ENCODE measurements around the gene SLC25A4.

The SLC25A4 gene

DNA sequence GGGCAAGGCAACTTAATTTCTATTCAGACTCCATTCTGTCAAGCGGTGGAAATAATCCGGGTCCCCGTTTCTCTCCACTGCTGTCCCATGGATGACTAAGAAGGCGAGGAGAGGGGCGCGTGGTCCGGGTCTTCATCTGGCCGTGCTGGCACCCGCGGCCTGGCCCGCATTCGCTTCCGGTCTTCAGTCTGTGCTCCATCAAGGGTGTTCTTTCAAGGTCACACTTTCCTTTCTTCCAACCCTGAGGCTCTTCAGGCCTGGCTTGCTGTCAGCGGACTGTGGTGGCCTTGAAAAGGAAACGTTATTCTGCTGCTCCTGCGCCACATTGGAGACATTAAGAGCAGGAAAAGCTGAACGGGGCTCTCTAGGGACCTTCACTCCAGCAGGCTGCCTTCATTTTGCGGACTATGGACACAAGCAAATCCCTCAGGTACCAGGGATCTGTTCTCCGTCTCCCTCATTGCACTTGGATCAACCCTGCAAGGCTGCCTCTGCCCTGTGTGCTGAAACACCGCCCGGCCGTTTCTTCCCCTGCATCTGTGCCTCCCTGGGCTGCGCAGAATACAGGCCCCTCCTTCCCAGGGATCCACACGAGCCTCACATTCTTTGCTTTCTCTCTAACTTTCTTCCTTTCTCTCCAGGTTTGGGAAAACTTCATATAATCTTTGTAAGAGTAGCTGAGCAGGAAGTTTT, 5.7 kb upstream of the SLC25A4 start:
- ATAC-seq (ENCODE audit: low read depth) (no peak), DNase-seq (ENCODE audit: low spot score) (no peak)
- H3K27ac ChIP-seq (ENCODE audit: poor library complexity, severe bottlenecking), result no peak overlapping the region
- H3K4me3 ChIP-seq (ENCODE audit: severe bottlenecking), result no peak overlapping the region
- TF ChIP-seq, protein P1, sequence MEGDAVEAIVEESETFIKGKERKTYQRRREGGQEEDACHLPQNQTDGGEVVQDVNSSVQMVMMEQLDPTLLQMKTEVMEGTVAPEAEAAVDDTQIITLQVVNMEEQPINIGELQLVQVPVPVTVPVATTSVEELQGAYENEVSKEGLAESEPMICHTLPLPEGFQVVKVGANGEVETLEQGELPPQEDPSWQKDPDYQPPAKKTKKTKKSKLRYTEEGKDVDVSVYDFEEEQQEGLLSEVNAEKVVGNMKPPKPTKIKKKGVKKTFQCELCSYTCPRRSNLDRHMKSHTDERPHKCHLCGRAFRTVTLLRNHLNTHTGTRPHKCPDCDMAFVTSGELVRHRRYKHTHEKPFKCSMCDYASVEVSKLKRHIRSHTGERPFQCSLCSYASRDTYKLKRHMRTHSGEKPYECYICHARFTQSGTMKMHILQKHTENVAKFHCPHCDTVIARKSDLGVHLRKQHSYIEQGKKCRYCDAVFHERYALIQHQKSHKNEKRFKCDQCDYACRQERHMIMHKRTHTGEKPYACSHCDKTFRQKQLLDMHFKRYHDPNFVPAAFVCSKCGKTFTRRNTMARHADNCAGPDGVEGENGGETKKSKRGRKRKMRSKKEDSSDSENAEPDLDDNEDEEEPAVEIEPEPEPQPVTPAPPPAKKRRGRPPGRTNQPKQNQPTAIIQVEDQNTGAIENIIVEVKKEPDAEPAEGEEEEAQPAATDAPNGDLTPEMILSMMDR (IDR thresholded peaks at IDR 0.05; ENCODE audit: poor library complexity, severe bottlenecking), result no peak
- no peaks in the 10 kb centered on the region for H3K4me1 ChIP-seq (ENCODE audit: insufficient read depth, poor library complexity, severe bottlenecking)
- H3K36me3 ChIP-seq (ENCODE audit: low read depth), result no peaks in the 10 kb centered on the region
- no peaks in the 10 kb centered on the region for H3K9me3 ChIP-seq (ENCODE audit: severe bottlenecking)
- no peaks in the 10 kb centered on the region for H3K27me3 ChIP-seq (ENCODE audit: insufficient read depth, poor library complexity, severe bottlenecking)

DNA sequence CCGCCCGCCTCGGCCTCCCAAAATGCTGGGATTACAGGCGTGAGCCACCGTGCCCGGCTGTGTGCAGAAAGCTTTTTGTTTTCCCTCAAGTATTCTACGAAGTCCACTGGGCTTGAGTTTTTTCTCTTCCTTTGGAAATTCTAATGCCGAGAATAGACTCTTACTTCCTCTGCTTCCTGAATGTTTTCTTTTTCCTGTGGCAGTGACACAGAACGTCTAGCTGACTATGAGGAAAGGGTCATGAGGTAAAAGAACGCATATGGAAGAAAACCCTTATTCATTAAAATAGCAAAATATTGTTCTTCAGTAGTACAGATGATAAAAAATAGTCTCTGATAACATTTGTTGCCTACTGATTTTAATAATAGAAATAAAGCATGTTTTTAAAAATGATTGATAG, 4.9 kb upstream of the SLC25A4 start:
- H3K9me3 ChIP-seq (ENCODE audit: severe bottlenecking), result no peaks in the 10 kb centered on the region
- TF ChIP-seq, protein P1 (IDR thresholded peaks at IDR 0.05; ENCODE audit: poor library complexity, severe bottlenecking), result no peak
- H3K4me1 ChIP-seq (ENCODE audit: insufficient read depth, poor library complexity, severe bottlenecking), result no peaks in the 10 kb centered on the region
- no peaks in the 10 kb centered on the region for H3K27me3 ChIP-seq (ENCODE audit: insufficient read depth, poor library complexity, severe bottlenecking)
- no peak overlapping the region for H3K4me3 ChIP-seq (ENCODE audit: severe bottlenecking)
- DNase-seq (ENCODE audit: low spot score), result no peak
- no peaks in the 10 kb centered on the region for H3K36me3 ChIP-seq (ENCODE audit: low read depth)
- no peak for ATAC-seq (ENCODE audit: low read depth)
- no peak overlapping the region for H3K27ac ChIP-seq (ENCODE audit: poor library complexity, severe bottlenecking)

DNA sequence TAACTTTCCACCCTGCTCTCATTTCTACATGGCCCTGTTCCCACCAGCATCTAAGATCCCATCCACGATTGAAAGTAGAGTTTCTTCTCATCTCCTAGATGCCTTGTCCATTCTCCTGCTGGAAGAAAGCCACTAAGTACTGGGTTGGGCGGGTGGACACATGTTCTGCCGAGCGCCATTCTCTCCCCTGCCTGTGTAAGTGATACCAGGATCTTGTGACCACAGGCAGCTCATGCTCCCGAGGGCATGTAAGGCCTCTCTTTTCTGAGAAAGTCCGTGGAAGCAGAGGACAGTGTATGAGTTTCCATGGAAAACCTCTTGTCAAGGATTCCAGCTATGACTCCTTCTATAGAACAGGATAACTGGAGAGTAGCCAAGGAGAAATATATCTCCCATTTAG, 3.3 kb upstream of the SLC25A4 start:
- TF ChIP-seq, protein P1 (IDR thresholded peaks at IDR 0.05; ENCODE audit: poor library complexity, severe bottlenecking), result no peak
- no peak overlapping the region for H3K27ac ChIP-seq (ENCODE audit: poor library complexity, severe bottlenecking)
- no peak overlapping the region for H3K4me3 ChIP-seq (ENCODE audit: severe bottlenecking)
- DNase-seq (ENCODE audit: low spot score), result no peak
- no peaks in the 10 kb centered on the region for H3K36me3 ChIP-seq (ENCODE audit: low read depth)
- no peaks in the 10 kb centered on the region for H3K9me3 ChIP-seq (ENCODE audit: severe bottlenecking)
- no peak for ATAC-seq (ENCODE audit: low read depth)
- H3K27me3 ChIP-seq (ENCODE audit: insufficient read depth, poor library complexity, severe bottlenecking), result no peaks in the 10 kb centered on the region
- H3K4me1 ChIP-seq (ENCODE audit: insufficient read depth, poor library complexity, severe bottlenecking), result peaks cover 5% of the 10 kb centered on the region

DNA sequence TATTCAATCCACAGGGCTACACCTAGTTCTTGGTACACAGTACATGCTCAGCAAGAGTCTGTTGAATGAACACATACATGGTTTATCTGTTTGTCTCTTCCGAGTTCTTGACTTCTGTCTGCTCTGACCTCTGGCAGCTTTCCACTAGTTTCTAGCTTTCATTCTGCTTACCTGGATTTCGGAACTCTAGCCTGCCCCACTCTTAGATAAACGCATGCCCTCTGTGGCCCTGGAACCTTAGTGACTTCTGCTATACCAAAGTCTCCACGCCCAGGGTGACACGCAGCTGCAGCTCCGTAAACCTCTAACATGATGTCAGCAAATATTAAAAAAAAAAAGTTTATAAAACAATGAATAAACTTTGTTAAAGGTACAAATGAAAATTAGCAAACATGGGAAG, 1.3 kb upstream of the SLC25A4 start:
- TF ChIP-seq, protein P1 (IDR thresholded peaks at IDR 0.05; ENCODE audit: poor library complexity, severe bottlenecking), result no peak
- no peak for DNase-seq (ENCODE audit: low spot score)

DNA sequence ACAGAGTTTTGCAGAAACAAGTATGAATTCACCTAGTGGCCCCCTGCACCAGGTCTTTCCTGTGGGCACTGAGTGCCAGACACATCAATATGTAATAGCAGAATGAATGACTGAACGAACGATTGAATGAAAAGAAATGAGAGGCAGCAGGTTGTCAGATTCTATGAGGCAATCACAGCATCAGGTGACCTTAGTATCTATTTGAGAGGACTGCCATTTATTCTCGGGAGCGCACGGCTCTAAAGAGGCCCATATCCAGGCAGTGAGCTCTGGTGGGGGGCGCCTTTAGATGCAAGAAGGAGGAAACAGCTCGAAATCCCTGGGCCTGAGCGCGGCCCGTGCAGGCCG, 528 bp upstream of the SLC25A4 start:
- Histone ChIP-seq H3K36me3 (ENCODE audit: low read depth) (peaks cover 21% of the 10 kb centered on the region), H3K4me3 (ENCODE audit: severe bottlenecking) (peak overlapping the region; percentile 76), H3K27ac (ENCODE audit: poor library complexity, severe bottlenecking) (no peak overlapping the region), H3K9me3 (ENCODE audit: severe bottlenecking) (no peaks in the 10 kb centered on the region), H3K4me1 (ENCODE audit: insufficient read depth, poor library complexity, severe bottlenecking) (peaks cover 5% of the 10 kb centered on the region), H3K27me3 (ENCODE audit: insufficient read depth, poor library complexity, severe bottlenecking) (no peaks in the 10 kb centered on the region)
- TF ChIP-seq, protein P1 (IDR thresholded peaks at IDR 0.05; ENCODE audit: poor library complexity, severe bottlenecking), result no peak
- ATAC-seq (ENCODE audit: low read depth), result no peak
- DNase-seq (ENCODE audit: low spot score), result no peak

More for the DNA sequence above, 1.3 kb upstream of the SLC25A4 start:
- ATAC-seq (ENCODE audit: low read depth), result no peak
- Histone ChIP-seq H3K27ac (ENCODE audit: poor library complexity, severe bottlenecking) (no peak overlapping the region), H3K4me3 (ENCODE audit: severe bottlenecking) (no peak overlapping the region), H3K27me3 (ENCODE audit: insufficient read depth, poor library complexity, severe bottlenecking) (no peaks in the 10 kb centered on the region), H3K9me3 (ENCODE audit: severe bottlenecking) (no peaks in the 10 kb centered on the region), H3K4me1 (ENCODE audit: insufficient read depth, poor library complexity, severe bottlenecking) (peaks cover 5% of the 10 kb centered on the region), H3K36me3 (ENCODE audit: low read depth) (peaks cover 14% of the 10 kb centered on the region)

All from RWPE2 (cell line).